K562 (cell line): Measurements from ENCODE around the gene TMEM273. TPM values are rescaled to one million over a fixed set of nuclear protein-coding genes. Genes with fewer than 3 reads are reported as not detected.

Experiments used
- CCAR2 ChIP-seq: fragments of 200-400 bp; formaldehyde crosslinking; IDR thresholded peaks from 2 replicates; pipeline ENCODE4 v1.6.1; 2017; ENCODE audit warnings: mild to moderate bottlenecking, low read depth, low read length
- CEBPB ChIP-seq: fragments of 450-650 bp; IDR thresholded peaks from 2 replicates; pipeline ENCODE4 v1.6.1; 2016; ENCODE audit warnings: missing genetic modification characterization, missing compliant biosample characterization
- CREB3L1 ChIP-seq: fragments of 450-650 bp; IDR thresholded peaks from 2 replicates; pipeline ENCODE4 v1.6.1; 2014; ENCODE audit warnings: low read depth, mild to moderate bottlenecking, moderate library complexity, borderline replicate concordance
- E2F6 ChIP-seq, 2 experiments: IDR thresholded peaks; 2 replicates each; pipeline ENCODE4 v1.6.1; 2011; ENCODE audit warnings: borderline replicate concordance in 1 of 2, control low read depth in 1 of 2, low read depth in 1 of 2, low read length in 1 of 2, mild to moderate bottlenecking in 1 of 2, mixed read lengths in 1 of 2, moderate library complexity in 1 of 2; ENCODE audit not compliant: insufficient read depth in 1 of 2, insufficient read length in 1 of 2, poor library complexity in 1 of 2, severe bottlenecking in 1 of 2; ENCODE audit errors: extremely low read depth in 1 of 2
- HMG20B ChIP-seq: fragments of 250-450 bp; sonication (Bioruptor Pico); IDR thresholded peaks from 2 replicates; pipeline ENCODE4 v1.5.0; 2021; ENCODE audit warnings: mild to moderate bottlenecking
- NELFE ChIP-seq: IDR thresholded peaks from 2 replicates; pipeline ENCODE4 v1.6.1; 2011; ENCODE audit warnings: mild to moderate bottlenecking; ENCODE audit not compliant: insufficient read depth, insufficient read length
- PCBP1 ChIP-seq: fragments of 200-400 bp; formaldehyde crosslinking; IDR thresholded peaks from 2 replicates; pipeline ENCODE4 v1.6.1; 2018; ENCODE audit warnings: mild to moderate bottlenecking, low read depth, low read length; ENCODE audit not compliant: poor library complexity, severe bottlenecking
- POLR3A ChIP-seq: IDR thresholded peaks from 2 replicates; pipeline ENCODE4 v1.6.1; 2011; ENCODE audit warnings: borderline replicate concordance, mild to moderate bottlenecking, moderate library complexity; ENCODE audit not compliant: insufficient read length, insufficient read depth; ENCODE audit errors: extremely low read depth
- PURB ChIP-seq: sonication (generic); formaldehyde crosslinking; IDR thresholded peaks from 2 replicates; pipeline ENCODE4 v1.9.0; 2021; ENCODE audit warnings: low read depth, mild to moderate bottlenecking, missing genetic modification reagents
- SP2 ChIP-seq: IDR thresholded peaks from 2 replicates; pipeline ENCODE4 v1.6.1; 2011; ENCODE audit warnings: mild to moderate bottlenecking, low read depth, low read length, moderate library complexity; ENCODE audit not compliant: poor library complexity, severe bottlenecking; ENCODE audit errors: extremely low read depth
- ZBTB40 ChIP-seq, 2 experiments: fragments of 450-650 bp in 1 of 2; sonication (generic) in 1 of 2; formaldehyde crosslinking in 1 of 2; IDR thresholded peaks; 2 replicates each; pipeline versions ENCODE4 v1.7.1 to v1.9.0; 2016 to 2022; ENCODE audit warnings: inconsistent platforms in 1 of 2, mild to moderate bottlenecking in 1 of 2, missing genetic modification reagents in 1 of 2
- ZNF232 ChIP-seq: sonication (generic); formaldehyde crosslinking; IDR thresholded peaks from 2 replicates; pipeline ENCODE4 v1.8.0; 2022; ENCODE audit warnings: mild to moderate bottlenecking, missing genetic modification reagents
- ZNF583 ChIP-seq: fragments of 250-450 bp; sonication (Bioruptor Pico); IDR thresholded peaks from 2 replicates; pipeline ENCODE4 v1.4.0; 2020
- ZNF668 ChIP-seq: fragments of 250-450 bp; sonication (Bioruptor Pico); IDR thresholded peaks from 2 replicates; pipeline ENCODE4 v1.8.0; 2022; ENCODE audit warnings: mild to moderate bottlenecking, inconsistent platforms
- ZNF707 ChIP-seq: fragments of 250-450 bp; sonication (Bioruptor Pico); conservative IDR thresholded peaks from 2 replicates; pipeline ENCODE4 v1.8.0; 2022; ENCODE audit warnings: inconsistent platforms, mild to moderate bottlenecking, moderate library complexity
- polyA plus RNA-seq, 8 experiments: library from polyadenylated mRNA; depleted of rRNA in 4 of 8; stranded (reverse) in 5 of 8; unstranded in 3 of 8; fragments of >200 nt; fragmentation: Nextera tagmentation in 2 of 8; fragmentation: Illumina TruSeq in 1 of 8; extraction: Ambion mirVana in 2 of 8; extraction: Trizol in 1 of 8; gene quantifications; 2 replicates each; pipeline versions ENCODE4 v1.2.1 to v1.2.3, GENCODE V29; 2011 to 2014; ENCODE audit warnings: inconsistent platforms in 1 of 8, missing spikeins in 1 of 8
- total RNA-seq, 7 experiments: library from RNA; depleted of rRNA in 6 of 7; stranded (reverse); fragments of >200 nt in 6 of 7; fragmentation: Illumina TruSeq in 2 of 7; extraction: Trizol in 2 of 7; gene quantifications; 2 replicates each; pipeline versions ENCODE4 v1.2.1 to v1.2.3, GENCODE V29; 2011 to 2021; ENCODE audit warnings: low replicate concordance in 1 of 7

Gene TMEM273
- total and polyA plus RNA-seq, 9 of the 15 experiments (the other 6 are each of a cell fraction or from before 2014, with no cell fraction given), result 39.2 to 131 (median 95.6) TPM

GRCh38 chr10:49164559-49165188 lies 23.5 kb downstream of the TMEM273 start (continued):
- no peak for TF ChIP-seq ZNF232 (CRISPR knock-in tag)
- no peak for TF ChIP-seq NELFE
- no peak for TF ChIP-seq PCBP1
- TF ChIP-seq CCAR2, result no peak
- peak in 1 of 2 experiments; percentile 27 for TF ChIP-seq E2F6 (IDR thresholded peaks at IDR 0.05; ENCODE audit: borderline replicate concordance in 1 of 2, extremely low read depth in 1 of 2, insufficient read depth in 1 of 2, insufficient read length in 1 of 2, low read depth in 1 of 2, low read length in 1 of 2, poor library complexity in 1 of 2, severe bottlenecking in 1 of 2)
- no peak for TF ChIP-seq POLR3A
- no peak for TF ChIP-seq ZNF707 (CRISPR knock-in tag)
- no peak for TF ChIP-seq SP2
- TF ChIP-seq CREB3L1, result no peak
- TF ChIP-seq CEBPB (tag), result no peak
- TF ChIP-seq ZBTB40 (IDR thresholded peaks at IDR 0.05), result no peak; the same call in 1 of the 2 replicates
- no peak for TF ChIP-seq ZBTB40 (CRISPR knock-in tag; IDR thresholded peaks at IDR 0.05)
- peak; percentile 23; the same call in 1 of the 2 replicates for TF ChIP-seq ZNF668 (CRISPR knock-in tag)
- no peak for TF ChIP-seq PURB (CRISPR knock-in tag)
- TF ChIP-seq ZNF583 (CRISPR knock-in tag), result no peak
- no peak for TF ChIP-seq HMG20B
